ENCODE data around the gene PREX1. TPM values are rescaled to one million over a fixed set of nuclear protein-coding genes. Genes with fewer than 3 reads are reported as not detected.

Gene PREX1
- total and polyA plus RNA-seq, 2 donors (not counting 3 experiments of a cell fraction or from before 2014, with no cell fraction given) = 51.3 to 72.9 TPM

DNA sequence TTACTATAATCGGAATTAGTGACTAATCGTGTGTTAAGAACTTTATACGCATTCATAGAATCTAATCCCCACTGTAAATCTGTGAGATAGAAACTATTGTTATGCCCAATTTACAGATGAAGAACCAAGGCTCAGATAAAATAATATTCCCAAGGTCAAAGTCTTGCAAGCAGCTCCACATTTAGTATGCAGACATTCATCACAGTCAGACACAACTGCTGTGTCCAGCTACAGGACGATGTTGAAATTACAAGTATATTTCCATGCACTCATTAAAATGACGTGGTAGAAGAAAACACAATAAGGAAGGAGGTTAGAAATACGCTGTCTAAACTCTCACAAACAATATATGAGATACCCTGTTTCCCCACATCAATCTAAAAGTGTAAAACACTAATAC, 82.5 kb downstream of the PREX1 start:
- no peak overlapping the region for H2AFZ ChIP-seq (ENCODE audit: low read depth, low read length)
- dilution Hi-C loops (cut with MboI; ENCODE audit: extremely low pct_ligation_motif_present, low sequenced_read_pairs) = no loop called here
- ChIA-PET POLR2A (no interaction called here), CTCF (interaction anchor here (1.0 kb wide), 1 partner anchor 88 kb away, joined by 3 read pairs; no protein-coding TSS in a partner anchor)
- peaks cover 10 to 32% of the 10 kb centered on the region in 2 experiments for H3K36me3 ChIP-seq (ENCODE audit: control insufficient read depth in 2 of 2, extremely low read depth in 1 of 2, insufficient read depth in 2 of 2, low read length in 2 of 2)
- no peaks in the 10 kb centered on the region for H4K20me1 ChIP-seq (replicated peaks; ENCODE audit: control insufficient read depth, extremely low read depth, insufficient read depth, low read length)
- no peaks in the 10 kb centered on the region for H3K27me3 ChIP-seq (ENCODE audit: control insufficient read depth in 2 of 2, insufficient read depth in 2 of 2, low read length in 2 of 2)
- no TSS peak for BruUV-seq (replicated peaks)
- FAIRE-seq (no peak), DNase-seq (ENCODE audit: low read depth, low spot score) (no peak)
- intact Hi-C loops (cut with micrococcal nuclease) = no loop called here
- H3K4me2 ChIP-seq (ENCODE audit: insufficient read depth, low read length) = no peak overlapping the region
- no peak overlapping the region for H3K9ac ChIP-seq (replicated peaks; ENCODE audit: extremely low read depth, insufficient read depth, low read length)
- TF ChIP-seq POLR2A (IDR thresholded peaks at IDR 0.05; ENCODE audit: low read depth, low read length) (no peak), GATA2 (IDR thresholded peaks at IDR 0.05; ENCODE audit: insufficient read depth, insufficient read length, low read depth, low read length) (no peak), EZH2 (IDR thresholded peaks at IDR 0.05; ENCODE audit: borderline replicate concordance, low read depth, low read length, severe bottlenecking) (no peak), POLR2AphosphoS5 (IDR thresholded peaks at IDR 0.05; ENCODE audit: insufficient read depth, low read depth, low read length) (no peak), MYC (IDR thresholded peaks at IDR 0.05; ENCODE audit: low read depth, low read length) (no peak), FOS (IDR thresholded peaks at IDR 0.05; ENCODE audit: borderline replicate concordance, insufficient read depth, low read length) (no peak), JUN (IDR thresholded peaks at IDR 0.05; ENCODE audit: borderline replicate concordance, insufficient read depth, insufficient read length, low read depth) (no peak)
- TF ChIP-seq, protein P1, sequence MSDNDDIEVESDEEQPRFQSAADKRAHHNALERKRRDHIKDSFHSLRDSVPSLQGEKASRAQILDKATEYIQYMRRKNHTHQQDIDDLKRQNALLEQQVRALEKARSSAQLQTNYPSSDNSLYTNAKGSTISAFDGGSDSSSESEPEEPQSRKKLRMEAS (IDR thresholded peaks at IDR 0.05; ENCODE audit: insufficient read depth, insufficient read length) = no peak
- TF ChIP-seq, protein P2, sequence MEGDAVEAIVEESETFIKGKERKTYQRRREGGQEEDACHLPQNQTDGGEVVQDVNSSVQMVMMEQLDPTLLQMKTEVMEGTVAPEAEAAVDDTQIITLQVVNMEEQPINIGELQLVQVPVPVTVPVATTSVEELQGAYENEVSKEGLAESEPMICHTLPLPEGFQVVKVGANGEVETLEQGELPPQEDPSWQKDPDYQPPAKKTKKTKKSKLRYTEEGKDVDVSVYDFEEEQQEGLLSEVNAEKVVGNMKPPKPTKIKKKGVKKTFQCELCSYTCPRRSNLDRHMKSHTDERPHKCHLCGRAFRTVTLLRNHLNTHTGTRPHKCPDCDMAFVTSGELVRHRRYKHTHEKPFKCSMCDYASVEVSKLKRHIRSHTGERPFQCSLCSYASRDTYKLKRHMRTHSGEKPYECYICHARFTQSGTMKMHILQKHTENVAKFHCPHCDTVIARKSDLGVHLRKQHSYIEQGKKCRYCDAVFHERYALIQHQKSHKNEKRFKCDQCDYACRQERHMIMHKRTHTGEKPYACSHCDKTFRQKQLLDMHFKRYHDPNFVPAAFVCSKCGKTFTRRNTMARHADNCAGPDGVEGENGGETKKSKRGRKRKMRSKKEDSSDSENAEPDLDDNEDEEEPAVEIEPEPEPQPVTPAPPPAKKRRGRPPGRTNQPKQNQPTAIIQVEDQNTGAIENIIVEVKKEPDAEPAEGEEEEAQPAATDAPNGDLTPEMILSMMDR (IDR thresholded peaks at IDR 0.05; ENCODE audit: extremely low read depth in 1 of 2, insufficient read depth in 1 of 2, low read depth in 1 of 2, low read length in 2 of 2) = no peak
- H3K4me3 ChIP-seq (replicated peaks in 1 of 3; ENCODE audit: insufficient read depth in 1 of 3, low read depth in 1 of 3, low read length in 3 of 3) = no peak overlapping the region
- no peaks in the 10 kb centered on the region for H3K4me1 ChIP-seq (ENCODE audit: control insufficient read depth, extremely low read depth, insufficient read depth, low read length)
- peaks cover 28% of the 10 kb centered on the region for H3K79me2 ChIP-seq (ENCODE audit: control insufficient read depth, insufficient read depth, low read length)
- H3K9me1 ChIP-seq (replicated peaks; ENCODE audit: control insufficient read depth, extremely low read depth, insufficient read depth, low read length) = no peaks in the 10 kb centered on the region
- no peak overlapping the region for H3K27ac ChIP-seq (ENCODE audit: insufficient read depth, low read depth, low read length)
- no peaks in the 10 kb centered on the region for H3K9me3 ChIP-seq (replicated peaks; ENCODE audit: control insufficient read depth, insufficient read depth, low read length)
